Epithelial cell of esophagus (primary cell): ENCODE measurements around the gene LYPD3.

ENCODE experiments used
- DNase-seq: peaks from one replicate; pipeline ENCODE4 v3.0.0; 2010; ENCODE audit warnings: low read depth
- H3K4me3 ChIP-seq: 2 replicates; pipeline ENCODE4 v1.5.1; 2011; ENCODE audit warnings: mild to moderate bottlenecking, low read length, control low read depth
- TF ChIP-seq, protein P1 (sequence below): IDR thresholded peaks from 2 replicates; pipeline ENCODE4 v1.5.1; 2011; ENCODE audit warnings: low read depth, mild to moderate bottlenecking, low read length, control low read depth, inconsistent platforms; ENCODE audit not compliant: insufficient read depth; ENCODE audit errors: missing control alignments

The LYPD3 gene

GRCh38 chr19:43498233-43498842 is 32.9 kb upstream of the LYPD3 start:
- no peak overlapping the region for H3K4me3 ChIP-seq
- DNase-seq = no peak
- TF ChIP-seq, protein P1, sequence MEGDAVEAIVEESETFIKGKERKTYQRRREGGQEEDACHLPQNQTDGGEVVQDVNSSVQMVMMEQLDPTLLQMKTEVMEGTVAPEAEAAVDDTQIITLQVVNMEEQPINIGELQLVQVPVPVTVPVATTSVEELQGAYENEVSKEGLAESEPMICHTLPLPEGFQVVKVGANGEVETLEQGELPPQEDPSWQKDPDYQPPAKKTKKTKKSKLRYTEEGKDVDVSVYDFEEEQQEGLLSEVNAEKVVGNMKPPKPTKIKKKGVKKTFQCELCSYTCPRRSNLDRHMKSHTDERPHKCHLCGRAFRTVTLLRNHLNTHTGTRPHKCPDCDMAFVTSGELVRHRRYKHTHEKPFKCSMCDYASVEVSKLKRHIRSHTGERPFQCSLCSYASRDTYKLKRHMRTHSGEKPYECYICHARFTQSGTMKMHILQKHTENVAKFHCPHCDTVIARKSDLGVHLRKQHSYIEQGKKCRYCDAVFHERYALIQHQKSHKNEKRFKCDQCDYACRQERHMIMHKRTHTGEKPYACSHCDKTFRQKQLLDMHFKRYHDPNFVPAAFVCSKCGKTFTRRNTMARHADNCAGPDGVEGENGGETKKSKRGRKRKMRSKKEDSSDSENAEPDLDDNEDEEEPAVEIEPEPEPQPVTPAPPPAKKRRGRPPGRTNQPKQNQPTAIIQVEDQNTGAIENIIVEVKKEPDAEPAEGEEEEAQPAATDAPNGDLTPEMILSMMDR = no peak

- no peak overlapping the region for H3K4me3 ChIP-seq
- DNase-seq = no peak
- TF ChIP-seq, protein P1 = no peak
Observed at GRCh38 chr19:43496960-43497359, 31.6 kb upstream of the LYPD3 start.

GRCh38 chr19:43495082-43495481 is 29.7 kb upstream of the LYPD3 start:
- H3K4me3 ChIP-seq = no peak overlapping the region
- DNase-seq = no peak
- TF ChIP-seq, protein P1 = no peak

DNA sequence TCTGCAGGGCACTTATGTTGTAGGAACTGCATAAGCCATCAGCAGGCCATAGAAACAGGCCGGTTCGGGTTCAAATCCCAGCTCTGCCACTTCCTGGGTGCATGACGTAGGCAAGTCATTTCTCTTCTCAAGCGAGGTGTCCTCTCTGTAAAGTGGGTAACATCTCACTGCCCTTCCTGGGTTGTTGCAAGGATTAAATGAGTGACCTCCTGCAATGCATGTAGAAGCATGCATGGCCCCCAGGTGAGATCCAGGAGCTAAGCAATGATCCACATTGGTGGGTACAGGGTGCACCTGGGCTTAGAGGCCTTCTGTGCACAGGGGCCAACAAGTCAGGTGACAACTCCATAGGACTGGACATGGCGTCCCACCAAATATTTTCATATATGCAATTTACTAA is 25.4 kb upstream of the LYPD3 start:
- TF ChIP-seq, protein P1 = no peak
- DNase-seq = no peak
- no peak overlapping the region for H3K4me3 ChIP-seq

GRCh38 chr19:43489979-43490599 is 24.7 kb upstream of the LYPD3 start:
- DNase-seq = no peak
- TF ChIP-seq, protein P1 = no peak
- no peak overlapping the region for H3K4me3 ChIP-seq

GRCh38 chr19:43489310-43489709 is 23.9 kb upstream of the LYPD3 start:
- TF ChIP-seq, protein P1 = no peak

DNA sequence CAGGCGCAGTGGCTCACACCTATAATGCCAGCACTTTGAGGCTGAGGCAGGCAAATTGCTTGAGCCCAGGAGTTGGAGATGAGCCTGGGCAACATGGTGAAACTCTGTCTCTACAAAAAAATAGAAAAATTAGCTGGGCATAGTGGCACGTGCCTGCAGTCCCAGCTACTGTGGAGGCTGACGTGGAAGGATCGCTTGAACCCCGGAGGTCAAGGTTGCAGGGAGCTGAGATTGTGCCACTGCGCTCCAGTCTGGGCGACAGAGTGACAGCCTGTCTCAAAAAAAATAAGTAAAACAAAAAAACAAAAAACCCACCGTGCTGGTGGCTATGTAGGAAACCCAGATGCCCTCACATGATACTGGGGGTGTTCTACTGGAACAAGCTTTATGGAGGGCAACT is 22.8 kb upstream of the LYPD3 start:
- no peak for DNase-seq
- H3K4me3 ChIP-seq = no peak overlapping the region
- TF ChIP-seq, protein P1 = no peak

More at GRCh38 chr19:43489310-43489709, 23.9 kb upstream of the LYPD3 start:
- H3K4me3 ChIP-seq = no peak overlapping the region
- DNase-seq = no peak
